Measurements from ENCODE around the gene FBL. TPM values are rescaled to one million over a fixed set of nuclear protein-coding genes. Genes with fewer than 3 reads are reported as not detected.

The FBL gene
- total and polyA plus RNA-seq, 4 donors, result 23.3 to 96.2 (median 57.7) TPM

DNA sequence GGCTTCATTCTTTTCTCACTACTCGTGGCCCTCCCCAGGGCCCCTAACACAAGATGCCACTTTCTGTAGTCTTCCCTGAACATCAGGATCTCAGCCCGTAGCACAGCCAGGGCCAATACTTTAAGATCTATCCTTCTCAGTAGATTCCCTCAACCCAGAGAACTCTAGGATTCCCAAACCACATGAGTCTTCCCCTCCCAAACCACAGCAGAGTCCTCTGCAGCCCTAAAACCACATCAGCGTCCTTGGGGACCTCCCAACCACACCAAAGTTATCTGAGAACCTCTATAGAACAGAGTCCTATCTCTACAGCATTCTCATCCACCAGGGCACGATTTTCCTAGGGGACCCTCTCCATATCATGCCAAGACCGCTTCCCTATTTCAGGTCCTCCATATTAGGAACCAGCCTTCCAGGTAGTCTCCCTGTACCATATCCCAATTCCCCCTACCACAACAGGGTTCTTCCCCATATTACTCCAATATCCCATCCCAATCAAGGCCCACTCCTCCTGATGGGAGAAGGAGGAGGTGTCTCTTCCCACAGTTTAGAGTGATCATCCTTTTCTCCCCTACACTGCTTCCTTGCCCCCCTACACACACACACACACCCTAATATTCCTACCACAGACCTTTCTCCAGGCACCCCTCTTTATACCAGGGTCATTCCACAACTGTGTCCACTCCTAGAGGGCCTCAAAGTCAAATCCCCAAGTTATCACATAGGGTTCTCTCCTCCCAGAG, 13.7 kb downstream of the FBL start:
- TF ChIP-seq, protein P1, sequence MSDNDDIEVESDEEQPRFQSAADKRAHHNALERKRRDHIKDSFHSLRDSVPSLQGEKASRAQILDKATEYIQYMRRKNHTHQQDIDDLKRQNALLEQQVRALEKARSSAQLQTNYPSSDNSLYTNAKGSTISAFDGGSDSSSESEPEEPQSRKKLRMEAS (IDR thresholded peaks at IDR 0.05), result no peak
- TF ChIP-seq YY1 (IDR thresholded peaks at IDR 0.05) (no peak), TAF1 (conservative IDR thresholded peaks at IDR 0.05) (no peak), NR2F2 (IDR thresholded peaks at IDR 0.05) (no peak), SP1 (IDR thresholded peaks at IDR 0.05) (no peak), RXRA (IDR thresholded peaks at IDR 0.05) (no peak), JUND (IDR thresholded peaks at IDR 0.05) (no peak), RAD21 (IDR thresholded peaks at IDR 0.05) (no peak), EGR1 (IDR thresholded peaks at IDR 0.05; ENCODE audit: low read depth in 2 of 2) (no peak), HNF4G (IDR thresholded peaks at IDR 0.05) (no peak), FOXA2 (IDR thresholded peaks at IDR 0.05) (no peak), HNF4A (conservative IDR thresholded peaks at IDR 0.05) (no peak), GABPA (IDR thresholded peaks at IDR 0.05 in 1 of 2, conservative IDR thresholded peaks at IDR 0.05 in 1 of 2) (no peak), FOXA1 (IDR thresholded peaks at IDR 0.05) (no peak)
- TF ChIP-seq, protein P2, sequence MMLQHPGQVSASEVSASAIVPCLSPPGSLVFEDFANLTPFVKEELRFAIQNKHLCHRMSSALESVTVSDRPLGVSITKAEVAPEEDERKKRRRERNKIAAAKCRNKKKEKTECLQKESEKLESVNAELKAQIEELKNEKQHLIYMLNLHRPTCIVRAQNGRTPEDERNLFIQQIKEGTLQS (IDR thresholded peaks at IDR 0.05), result no peak
- TF ChIP-seq, protein P3, sequence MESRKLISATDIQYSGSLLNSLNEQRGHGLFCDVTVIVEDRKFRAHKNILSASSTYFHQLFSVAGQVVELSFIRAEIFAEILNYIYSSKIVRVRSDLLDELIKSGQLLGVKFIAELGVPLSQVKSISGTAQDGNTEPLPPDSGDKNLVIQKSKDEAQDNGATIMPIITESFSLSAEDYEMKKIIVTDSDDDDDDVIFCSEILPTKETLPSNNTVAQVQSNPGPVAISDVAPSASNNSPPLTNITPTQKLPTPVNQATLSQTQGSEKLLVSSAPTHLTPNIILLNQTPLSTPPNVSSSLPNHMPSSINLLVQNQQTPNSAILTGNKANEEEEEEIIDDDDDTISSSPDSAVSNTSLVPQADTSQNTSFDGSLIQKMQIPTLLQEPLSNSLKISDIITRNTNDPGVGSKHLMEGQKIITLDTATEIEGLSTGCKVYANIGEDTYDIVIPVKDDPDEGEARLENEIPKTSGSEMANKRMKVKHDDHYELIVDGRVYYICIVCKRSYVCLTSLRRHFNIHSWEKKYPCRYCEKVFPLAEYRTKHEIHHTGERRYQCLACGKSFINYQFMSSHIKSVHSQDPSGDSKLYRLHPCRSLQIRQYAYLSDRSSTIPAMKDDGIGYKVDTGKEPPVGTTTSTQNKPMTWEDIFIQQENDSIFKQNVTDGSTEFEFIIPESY (IDR thresholded peaks at IDR 0.05), result no peak
- TF ChIP-seq, protein P4, sequence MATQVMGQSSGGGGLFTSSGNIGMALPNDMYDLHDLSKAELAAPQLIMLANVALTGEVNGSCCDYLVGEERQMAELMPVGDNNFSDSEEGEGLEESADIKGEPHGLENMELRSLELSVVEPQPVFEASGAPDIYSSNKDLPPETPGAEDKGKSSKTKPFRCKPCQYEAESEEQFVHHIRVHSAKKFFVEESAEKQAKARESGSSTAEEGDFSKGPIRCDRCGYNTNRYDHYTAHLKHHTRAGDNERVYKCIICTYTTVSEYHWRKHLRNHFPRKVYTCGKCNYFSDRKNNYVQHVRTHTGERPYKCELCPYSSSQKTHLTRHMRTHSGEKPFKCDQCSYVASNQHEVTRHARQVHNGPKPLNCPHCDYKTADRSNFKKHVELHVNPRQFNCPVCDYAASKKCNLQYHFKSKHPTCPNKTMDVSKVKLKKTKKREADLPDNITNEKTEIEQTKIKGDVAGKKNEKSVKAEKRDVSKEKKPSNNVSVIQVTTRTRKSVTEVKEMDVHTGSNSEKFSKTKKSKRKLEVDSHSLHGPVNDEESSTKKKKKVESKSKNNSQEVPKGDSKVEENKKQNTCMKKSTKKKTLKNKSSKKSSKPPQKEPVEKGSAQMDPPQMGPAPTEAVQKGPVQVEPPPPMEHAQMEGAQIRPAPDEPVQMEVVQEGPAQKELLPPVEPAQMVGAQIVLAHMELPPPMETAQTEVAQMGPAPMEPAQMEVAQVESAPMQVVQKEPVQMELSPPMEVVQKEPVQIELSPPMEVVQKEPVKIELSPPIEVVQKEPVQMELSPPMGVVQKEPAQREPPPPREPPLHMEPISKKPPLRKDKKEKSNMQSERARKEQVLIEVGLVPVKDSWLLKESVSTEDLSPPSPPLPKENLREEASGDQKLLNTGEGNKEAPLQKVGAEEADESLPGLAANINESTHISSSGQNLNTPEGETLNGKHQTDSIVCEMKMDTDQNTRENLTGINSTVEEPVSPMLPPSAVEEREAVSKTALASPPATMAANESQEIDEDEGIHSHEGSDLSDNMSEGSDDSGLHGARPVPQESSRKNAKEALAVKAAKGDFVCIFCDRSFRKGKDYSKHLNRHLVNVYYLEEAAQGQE (IDR thresholded peaks at IDR 0.05), result no peak
- TF ChIP-seq, protein P5, sequence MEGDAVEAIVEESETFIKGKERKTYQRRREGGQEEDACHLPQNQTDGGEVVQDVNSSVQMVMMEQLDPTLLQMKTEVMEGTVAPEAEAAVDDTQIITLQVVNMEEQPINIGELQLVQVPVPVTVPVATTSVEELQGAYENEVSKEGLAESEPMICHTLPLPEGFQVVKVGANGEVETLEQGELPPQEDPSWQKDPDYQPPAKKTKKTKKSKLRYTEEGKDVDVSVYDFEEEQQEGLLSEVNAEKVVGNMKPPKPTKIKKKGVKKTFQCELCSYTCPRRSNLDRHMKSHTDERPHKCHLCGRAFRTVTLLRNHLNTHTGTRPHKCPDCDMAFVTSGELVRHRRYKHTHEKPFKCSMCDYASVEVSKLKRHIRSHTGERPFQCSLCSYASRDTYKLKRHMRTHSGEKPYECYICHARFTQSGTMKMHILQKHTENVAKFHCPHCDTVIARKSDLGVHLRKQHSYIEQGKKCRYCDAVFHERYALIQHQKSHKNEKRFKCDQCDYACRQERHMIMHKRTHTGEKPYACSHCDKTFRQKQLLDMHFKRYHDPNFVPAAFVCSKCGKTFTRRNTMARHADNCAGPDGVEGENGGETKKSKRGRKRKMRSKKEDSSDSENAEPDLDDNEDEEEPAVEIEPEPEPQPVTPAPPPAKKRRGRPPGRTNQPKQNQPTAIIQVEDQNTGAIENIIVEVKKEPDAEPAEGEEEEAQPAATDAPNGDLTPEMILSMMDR (IDR thresholded peaks at IDR 0.05; ENCODE audit: low read depth, low read length, missing input control), result no peak
- Histone ChIP-seq H3K9me3 (ENCODE audit: control insufficient read depth in 4 of 4, low read length in 3 of 4) (no peaks in the 10 kb centered on the region), H3K27ac (ENCODE audit: low read depth in 1 of 2, low read length in 2 of 2) (peak overlapping the region; percentile 72 to 89), H3K4me3 (ENCODE audit: low read depth in 1 of 3, low read length in 3 of 3) (peak overlapping the region in 2 of 3 donors; percentile 77 to 81), H3K27me3 (ENCODE audit: control insufficient read depth in 4 of 4, insufficient read depth in 4 of 4, low read length in 3 of 4) (no peaks in the 10 kb centered on the region), H3K4me1 (ENCODE audit: control insufficient read depth in 4 of 4, insufficient read depth in 4 of 4, low read length in 3 of 4) (peaks cover 4 to 19% (median 17%) of the 10 kb centered on the region in 4 donors), H3K36me3 (ENCODE audit: control insufficient read depth in 4 of 4, insufficient read depth in 3 of 4, low read depth in 1 of 4, low read length in 3 of 4) (peaks cover 8 to 47% (median 11%) of the 10 kb centered on the region in 4 donors), H3K9ac (ENCODE audit: low read depth in 1 of 2, low read length in 2 of 2) (peak overlapping the region in 1 of 2 donors; percentile 52)
- WGBS, result 83% methylated on average over 5 of the region's 5 CpGs
- DNase-seq (ENCODE audit: low spot score), result no peak

Measured in liver (tissue), 9 donors.